ENCODE measurements around the gene HES7. TPM values are rescaled to one million over a fixed set of nuclear protein-coding genes. Genes with fewer than 3 reads are reported as not detected.
A peak's percentile ranks its signal among the peaks of the same experiment; 100 is the strongest.

Gene HES7
- total and polyA plus RNA-seq, 9 of the 15 experiments (the other 6 are each of a cell fraction or from before 2014, with no cell fraction given) = 0.03 to 1.7 (median 0.14) TPM; not detected in 1

DNA sequence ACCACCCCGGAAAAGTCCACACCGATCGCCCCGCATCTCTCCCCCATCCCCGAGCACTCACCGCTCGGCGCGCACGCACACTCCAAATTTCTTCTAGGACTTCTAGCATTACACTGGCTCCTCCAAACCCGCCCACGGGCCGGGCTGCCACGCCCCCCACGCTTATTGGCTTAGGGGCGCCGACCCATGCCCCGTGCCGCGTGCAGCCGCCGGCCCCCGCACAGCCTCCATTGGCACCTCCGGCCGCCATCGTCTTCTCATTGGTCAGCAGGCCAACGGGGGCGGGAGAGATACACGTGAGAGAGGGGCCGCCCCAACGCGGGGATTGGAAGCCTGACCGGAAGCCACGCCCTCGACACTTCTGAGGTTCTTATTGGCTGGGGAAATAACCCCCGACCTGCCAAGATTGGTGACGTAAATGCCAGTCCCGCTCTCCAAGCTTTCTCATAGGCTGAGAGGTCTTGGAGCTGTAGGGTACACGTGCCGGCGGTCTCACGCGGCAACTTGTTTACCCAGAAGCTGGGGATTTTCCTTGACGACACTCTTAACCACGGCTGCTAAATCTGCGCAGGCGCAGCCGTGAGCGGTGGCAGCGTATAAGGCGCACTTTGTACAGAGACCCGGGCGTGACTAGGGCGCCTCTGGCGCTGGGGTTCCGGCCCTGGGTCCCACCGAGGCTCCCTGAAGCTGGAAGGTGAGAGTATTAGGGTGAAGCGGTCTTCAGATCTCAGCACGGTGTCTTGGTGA is 32.5 kb upstream of the HES7 start (continued):
- no peak for TF ChIP-seq STAT5A (IDR thresholded peaks at IDR 0.05; ENCODE audit: borderline replicate concordance, low read length)
- no peak for TF ChIP-seq KDM5B (IDR thresholded peaks at IDR 0.05; ENCODE audit: insufficient replicate concordance, low read depth, low read length)
- TF ChIP-seq PURB (CRISPR knock-in tag; IDR thresholded peaks at IDR 0.05; ENCODE audit: low read depth) = no peak
- TF ChIP-seq, protein P1, sequence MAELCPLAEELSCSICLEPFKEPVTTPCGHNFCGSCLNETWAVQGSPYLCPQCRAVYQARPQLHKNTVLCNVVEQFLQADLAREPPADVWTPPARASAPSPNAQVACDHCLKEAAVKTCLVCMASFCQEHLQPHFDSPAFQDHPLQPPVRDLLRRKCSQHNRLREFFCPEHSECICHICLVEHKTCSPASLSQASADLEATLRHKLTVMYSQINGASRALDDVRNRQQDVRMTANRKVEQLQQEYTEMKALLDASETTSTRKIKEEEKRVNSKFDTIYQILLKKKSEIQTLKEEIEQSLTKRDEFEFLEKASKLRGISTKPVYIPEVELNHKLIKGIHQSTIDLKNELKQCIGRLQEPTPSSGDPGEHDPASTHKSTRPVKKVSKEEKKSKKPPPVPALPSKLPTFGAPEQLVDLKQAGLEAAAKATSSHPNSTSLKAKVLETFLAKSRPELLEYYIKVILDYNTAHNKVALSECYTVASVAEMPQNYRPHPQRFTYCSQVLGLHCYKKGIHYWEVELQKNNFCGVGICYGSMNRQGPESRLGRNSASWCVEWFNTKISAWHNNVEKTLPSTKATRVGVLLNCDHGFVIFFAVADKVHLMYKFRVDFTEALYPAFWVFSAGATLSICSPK (IDR thresholded peaks at IDR 0.05; ENCODE audit: borderline replicate concordance) = no peak
- TF ChIP-seq E2F3 (CRISPR knock-in tag; IDR thresholded peaks at IDR 0.05) = no peak
- TF ChIP-seq, protein P2, sequence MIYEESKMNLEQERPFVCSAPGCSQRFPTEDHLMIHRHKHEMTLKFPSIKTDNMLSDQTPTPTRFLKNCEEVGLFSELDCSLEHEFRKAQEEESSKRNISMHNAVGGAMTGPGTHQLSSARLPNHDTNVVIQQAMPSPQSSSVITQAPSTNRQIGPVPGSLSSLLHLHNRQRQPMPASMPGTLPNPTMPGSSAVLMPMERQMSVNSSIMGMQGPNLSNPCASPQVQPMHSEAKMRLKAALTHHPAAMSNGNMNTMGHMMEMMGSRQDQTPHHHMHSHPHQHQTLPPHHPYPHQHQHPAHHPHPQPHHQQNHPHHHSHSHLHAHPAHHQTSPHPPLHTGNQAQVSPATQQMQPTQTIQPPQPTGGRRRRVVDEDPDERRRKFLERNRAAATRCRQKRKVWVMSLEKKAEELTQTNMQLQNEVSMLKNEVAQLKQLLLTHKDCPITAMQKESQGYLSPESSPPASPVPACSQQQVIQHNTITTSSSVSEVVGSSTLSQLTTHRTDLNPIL (CRISPR knock-in tag; IDR thresholded peaks at IDR 0.05) = no peak
- TF ChIP-seq DDX20 (tag; IDR thresholded peaks at IDR 0.05; ENCODE audit: low read depth) = no peak
- no peak for TF ChIP-seq TOE1 (IDR thresholded peaks at IDR 0.05; ENCODE audit: borderline replicate concordance)
- TF ChIP-seq TOE1 (CRISPR knock-in tag; IDR thresholded peaks at IDR 0.05; ENCODE audit: borderline replicate concordance, low read depth) = no peak
- no peak for TF ChIP-seq ZNF239 (CRISPR knock-in tag; IDR thresholded peaks at IDR 0.05)
- no peak for TF ChIP-seq CREBBP (IDR thresholded peaks at IDR 0.05; ENCODE audit: low read depth, low read length)
- no peak for TF ChIP-seq NUFIP1 (IDR thresholded peaks at IDR 0.05; ENCODE audit: partially characterized antibody)
- no peak for TF ChIP-seq KLF10 (CRISPR knock-in tag; IDR thresholded peaks at IDR 0.05)
- no peak for TF ChIP-seq ZNF507 (tag; conservative IDR thresholded peaks at IDR 0.05)
- TF ChIP-seq, protein P3, sequence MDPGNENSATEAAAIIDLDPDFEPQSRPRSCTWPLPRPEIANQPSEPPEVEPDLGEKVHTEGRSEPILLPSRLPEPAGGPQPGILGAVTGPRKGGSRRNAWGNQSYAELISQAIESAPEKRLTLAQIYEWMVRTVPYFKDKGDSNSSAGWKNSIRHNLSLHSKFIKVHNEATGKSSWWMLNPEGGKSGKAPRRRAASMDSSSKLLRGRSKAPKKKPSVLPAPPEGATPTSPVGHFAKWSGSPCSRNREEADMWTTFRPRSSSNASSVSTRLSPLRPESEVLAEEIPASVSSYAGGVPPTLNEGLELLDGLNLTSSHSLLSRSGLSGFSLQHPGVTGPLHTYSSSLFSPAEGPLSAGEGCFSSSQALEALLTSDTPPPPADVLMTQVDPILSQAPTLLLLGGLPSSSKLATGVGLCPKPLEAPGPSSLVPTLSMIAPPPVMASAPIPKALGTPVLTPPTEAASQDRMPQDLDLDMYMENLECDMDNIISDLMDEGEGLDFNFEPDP (CRISPR knock-in tag; IDR thresholded peaks at IDR 0.05) = no peak
- no peak for TF ChIP-seq BACH1 (tag; IDR thresholded peaks at IDR 0.05)
- no peak for TF ChIP-seq MCM7 (IDR thresholded peaks at IDR 0.05)
- 0 out of 2 replicates have a peak, but pooled peaks have one; percentile 49 for TF ChIP-seq NFIC (IDR thresholded peaks at IDR 0.05)
- peak; percentile 82; the same call in 1 of the 2 replicates for TF ChIP-seq CREM (IDR thresholded peaks at IDR 0.05; ENCODE audit: low read depth)
- TF ChIP-seq ZNF408 (CRISPR knock-in tag; IDR thresholded peaks at IDR 0.05; ENCODE audit: low read depth) = no peak
- no peak for TF ChIP-seq NBN (IDR thresholded peaks at IDR 0.05; ENCODE audit: low read depth)
- TF ChIP-seq HMG20A (CRISPR knock-in tag; conservative IDR thresholded peaks at IDR 0.05) = no peak
- TF ChIP-seq, protein P4, sequence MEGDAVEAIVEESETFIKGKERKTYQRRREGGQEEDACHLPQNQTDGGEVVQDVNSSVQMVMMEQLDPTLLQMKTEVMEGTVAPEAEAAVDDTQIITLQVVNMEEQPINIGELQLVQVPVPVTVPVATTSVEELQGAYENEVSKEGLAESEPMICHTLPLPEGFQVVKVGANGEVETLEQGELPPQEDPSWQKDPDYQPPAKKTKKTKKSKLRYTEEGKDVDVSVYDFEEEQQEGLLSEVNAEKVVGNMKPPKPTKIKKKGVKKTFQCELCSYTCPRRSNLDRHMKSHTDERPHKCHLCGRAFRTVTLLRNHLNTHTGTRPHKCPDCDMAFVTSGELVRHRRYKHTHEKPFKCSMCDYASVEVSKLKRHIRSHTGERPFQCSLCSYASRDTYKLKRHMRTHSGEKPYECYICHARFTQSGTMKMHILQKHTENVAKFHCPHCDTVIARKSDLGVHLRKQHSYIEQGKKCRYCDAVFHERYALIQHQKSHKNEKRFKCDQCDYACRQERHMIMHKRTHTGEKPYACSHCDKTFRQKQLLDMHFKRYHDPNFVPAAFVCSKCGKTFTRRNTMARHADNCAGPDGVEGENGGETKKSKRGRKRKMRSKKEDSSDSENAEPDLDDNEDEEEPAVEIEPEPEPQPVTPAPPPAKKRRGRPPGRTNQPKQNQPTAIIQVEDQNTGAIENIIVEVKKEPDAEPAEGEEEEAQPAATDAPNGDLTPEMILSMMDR (IDR thresholded peaks at IDR 0.05 in 2 of 3, conservative IDR thresholded peaks at IDR 0.05 in 1 of 3; ENCODE audit: insufficient read depth in 2 of 3, low read depth in 1 of 3, low read length in 3 of 3) = peak; percentile 30 to 43 (median 43); a peak in 4 of 6 replicates
- no peak for TF ChIP-seq ZNF644 (tag; IDR thresholded peaks at IDR 0.05; ENCODE audit: low read depth)

All from K562 (cell line).